ENCODE measurements around the gene ANK2.

Gene ANK2

GRCh38 chr4:113057891-113058290, 8.4 kb downstream of the ANK2 start:
- DNase-seq (ENCODE audit: low read depth in 1 of 2, low spot score in 1 of 2) = no peak
- H3K4me3 ChIP-seq (replicated peaks; ENCODE audit: insufficient read depth, low read length) = no peak overlapping the region
- TF ChIP-seq GABPA (IDR thresholded peaks at IDR 0.05; ENCODE audit: low read depth) (no peak), SPI1 (IDR thresholded peaks at IDR 0.05; ENCODE audit: borderline replicate concordance, low read depth) (no peak), REST (IDR thresholded peaks at IDR 0.05; ENCODE audit: insufficient replicate concordance, low read depth) (no peak), CTCF (IDR thresholded peaks at IDR 0.05; ENCODE audit: insufficient read depth, low read length) (no peak), POLR2AphosphoS5 (IDR thresholded peaks at IDR 0.05; ENCODE audit: low read depth) (no peak)
- no peak overlapping the region for H3K27ac ChIP-seq (replicated peaks)
- no peaks in the 10 kb centered on the region for H3K27me3 ChIP-seq (ENCODE audit: insufficient read depth, poor library complexity, severe bottlenecking)

GRCh38 chr4:113059449-113060182, 10.2 kb downstream of the ANK2 start:
- Histone ChIP-seq H3K4me3 (replicated peaks; ENCODE audit: insufficient read depth, low read length) (no peak overlapping the region), H3K27ac (replicated peaks) (no peak overlapping the region), H3K27me3 (ENCODE audit: insufficient read depth, poor library complexity, severe bottlenecking) (no peaks in the 10 kb centered on the region)
- TF ChIP-seq GABPA (IDR thresholded peaks at IDR 0.05; ENCODE audit: low read depth) = no peak
- TF ChIP-seq SPI1 (IDR thresholded peaks at IDR 0.05; ENCODE audit: borderline replicate concordance, low read depth) = no peak
- TF ChIP-seq POLR2AphosphoS5 (IDR thresholded peaks at IDR 0.05; ENCODE audit: low read depth) = no peak
- TF ChIP-seq CTCF (IDR thresholded peaks at IDR 0.05; ENCODE audit: insufficient read depth, low read length) = no peak
- no peak for TF ChIP-seq REST (IDR thresholded peaks at IDR 0.05; ENCODE audit: insufficient replicate concordance, low read depth)
- no peak for DNase-seq (ENCODE audit: low read depth in 1 of 2, low spot score in 1 of 2)

GRCh38 chr4:113060853-113061252, 11.4 kb downstream of the ANK2 start:
- Histone ChIP-seq H3K27ac (replicated peaks) (no peak overlapping the region), H3K27me3 (ENCODE audit: insufficient read depth, poor library complexity, severe bottlenecking) (no peaks in the 10 kb centered on the region), H3K4me3 (replicated peaks; ENCODE audit: insufficient read depth, low read length) (no peak overlapping the region)
- DNase-seq (ENCODE audit: low read depth in 1 of 2, low spot score in 1 of 2) = no peak
- TF ChIP-seq GABPA (IDR thresholded peaks at IDR 0.05; ENCODE audit: low read depth) (no peak), REST (IDR thresholded peaks at IDR 0.05; ENCODE audit: insufficient replicate concordance, low read depth) (no peak), SPI1 (IDR thresholded peaks at IDR 0.05; ENCODE audit: borderline replicate concordance, low read depth) (no peak)
